HFFc6 (cell line): ENCODE results near the gene GLDC. TPM values are rescaled to one million over a fixed set of nuclear protein-coding genes. Genes with fewer than 3 reads are reported as not detected.

ENCODE experiments used
- DNase-seq: peaks from one replicate; pipeline ENCODE4 v3.0.0-alpha.2; 2018
- H3K27ac Mint-ChIP-seq: 2 replicates; pipeline ENCODE4 v1.8.0; 2020; ENCODE audit warnings: mild to moderate bottlenecking, mixed read lengths
- H3K27me3 Mint-ChIP-seq: 2 replicates; pipeline ENCODE4 v1.8.0; 2021; ENCODE audit warnings: mild to moderate bottlenecking, moderate library complexity, mixed read lengths; ENCODE audit not compliant: insufficient read depth
- H3K36me3 Mint-ChIP-seq: 2 replicates; pipeline ENCODE4 v1.8.0; 2021; ENCODE audit warnings: low read depth, mixed read lengths
- H3K4me1 Mint-ChIP-seq: 2 replicates; pipeline ENCODE4 v1.8.0; 2020; ENCODE audit warnings: low read depth, mixed read lengths
- H3K4me3 Mint-ChIP-seq: 2 replicates; pipeline ENCODE4 v1.8.0; 2020; ENCODE audit warnings: mild to moderate bottlenecking, moderate library complexity, mixed read lengths
- H3K9me3 Mint-ChIP-seq: 2 replicates; pipeline ENCODE4 v1.8.0; 2020; ENCODE audit warnings: mild to moderate bottlenecking, mixed read lengths
- total RNA-seq, 6 experiments: library from RNA; stranded (reverse); fragmentation: NEBNext Ultra II Directional; extraction: Animal tissue kit (Norgen Biotek cat#: 25700); gene quantifications; 2 replicates in 1 of 6; 3 replicates in 5 of 6; pipeline ENCODE4 v1.2.3, GENCODE V29; 2021
- TF ChIP-seq, protein P1 (sequence below): fragments of 200-600 bp; sonication (generic); IDR thresholded peaks from 2 replicates; pipeline ENCODE4 v1.5.0; 2021; ENCODE audit warnings: antibody characterized with exemption, mild to moderate bottlenecking

The GLDC gene
- total RNA-seq, 6 experiments from 2014 or later = 0.12 to 0.41 (median 0.23) TPM

DNA sequence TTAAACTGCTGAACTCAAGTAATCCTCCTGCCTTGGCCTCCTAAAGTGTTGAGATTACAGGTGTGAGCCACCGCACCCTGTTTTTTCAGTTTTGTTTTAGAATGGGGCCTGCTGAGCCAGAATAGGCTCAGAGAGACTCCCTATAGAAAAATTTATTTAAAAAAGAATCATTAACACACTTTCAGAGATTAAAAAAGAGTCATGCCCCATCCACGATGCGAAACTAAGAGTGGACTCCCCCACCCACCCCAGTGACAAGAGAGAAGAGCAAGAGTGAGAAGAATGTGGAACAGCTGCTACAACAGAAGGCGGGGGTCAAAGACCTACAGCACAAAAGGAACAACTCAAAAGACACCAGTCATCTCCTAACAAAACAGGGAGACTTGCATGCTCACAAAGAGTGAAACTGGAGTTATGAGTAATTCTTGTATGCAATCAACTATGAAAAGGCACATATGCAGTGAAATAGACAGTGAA, 47.2 kb downstream of the GLDC start:
- no peaks in the 10 kb centered on the region for H3K4me1 Mint-ChIP-seq
- no peak overlapping the region for H3K4me3 Mint-ChIP-seq
- no peaks in the 10 kb centered on the region for H3K36me3 Mint-ChIP-seq
- H3K27ac Mint-ChIP-seq = no peak overlapping the region
- H3K9me3 Mint-ChIP-seq = no peaks in the 10 kb centered on the region
- no peak for DNase-seq
- H3K27me3 Mint-ChIP-seq = no peaks in the 10 kb centered on the region
- TF ChIP-seq, protein P1, sequence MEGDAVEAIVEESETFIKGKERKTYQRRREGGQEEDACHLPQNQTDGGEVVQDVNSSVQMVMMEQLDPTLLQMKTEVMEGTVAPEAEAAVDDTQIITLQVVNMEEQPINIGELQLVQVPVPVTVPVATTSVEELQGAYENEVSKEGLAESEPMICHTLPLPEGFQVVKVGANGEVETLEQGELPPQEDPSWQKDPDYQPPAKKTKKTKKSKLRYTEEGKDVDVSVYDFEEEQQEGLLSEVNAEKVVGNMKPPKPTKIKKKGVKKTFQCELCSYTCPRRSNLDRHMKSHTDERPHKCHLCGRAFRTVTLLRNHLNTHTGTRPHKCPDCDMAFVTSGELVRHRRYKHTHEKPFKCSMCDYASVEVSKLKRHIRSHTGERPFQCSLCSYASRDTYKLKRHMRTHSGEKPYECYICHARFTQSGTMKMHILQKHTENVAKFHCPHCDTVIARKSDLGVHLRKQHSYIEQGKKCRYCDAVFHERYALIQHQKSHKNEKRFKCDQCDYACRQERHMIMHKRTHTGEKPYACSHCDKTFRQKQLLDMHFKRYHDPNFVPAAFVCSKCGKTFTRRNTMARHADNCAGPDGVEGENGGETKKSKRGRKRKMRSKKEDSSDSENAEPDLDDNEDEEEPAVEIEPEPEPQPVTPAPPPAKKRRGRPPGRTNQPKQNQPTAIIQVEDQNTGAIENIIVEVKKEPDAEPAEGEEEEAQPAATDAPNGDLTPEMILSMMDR = no peak

- Mint-ChIP-seq H3K27ac (no peak overlapping the region), H3K4me1 (peaks cover 6% of the 10 kb centered on the region; the same call in 1 of the 2 replicates), H3K9me3 (no peaks in the 10 kb centered on the region), H3K4me3 (no peak overlapping the region), H3K27me3 (peaks cover 9% of the 10 kb centered on the region), H3K36me3 (no peaks in the 10 kb centered on the region)
- no peak for DNase-seq
- TF ChIP-seq, protein P1 = no peak
Measured at GRCh38 chr9:6592791-6593190, 52.7 kb downstream of the GLDC start.

- TF ChIP-seq, protein P1 = no peak
- H3K27ac Mint-ChIP-seq = no peak overlapping the region
- no peaks in the 10 kb centered on the region for H3K36me3 Mint-ChIP-seq
- peaks cover 9% of the 10 kb centered on the region for H3K27me3 Mint-ChIP-seq
- H3K4me1 Mint-ChIP-seq = peaks cover 6% of the 10 kb centered on the region; the same call in 1 of the 2 replicates
- DNase-seq = no peak
- H3K9me3 Mint-ChIP-seq = no peaks in the 10 kb centered on the region
- no peak overlapping the region for H3K4me3 Mint-ChIP-seq
Measured at GRCh38 chr9:6592231-6592630, 53.3 kb downstream of the GLDC start.

DNA sequence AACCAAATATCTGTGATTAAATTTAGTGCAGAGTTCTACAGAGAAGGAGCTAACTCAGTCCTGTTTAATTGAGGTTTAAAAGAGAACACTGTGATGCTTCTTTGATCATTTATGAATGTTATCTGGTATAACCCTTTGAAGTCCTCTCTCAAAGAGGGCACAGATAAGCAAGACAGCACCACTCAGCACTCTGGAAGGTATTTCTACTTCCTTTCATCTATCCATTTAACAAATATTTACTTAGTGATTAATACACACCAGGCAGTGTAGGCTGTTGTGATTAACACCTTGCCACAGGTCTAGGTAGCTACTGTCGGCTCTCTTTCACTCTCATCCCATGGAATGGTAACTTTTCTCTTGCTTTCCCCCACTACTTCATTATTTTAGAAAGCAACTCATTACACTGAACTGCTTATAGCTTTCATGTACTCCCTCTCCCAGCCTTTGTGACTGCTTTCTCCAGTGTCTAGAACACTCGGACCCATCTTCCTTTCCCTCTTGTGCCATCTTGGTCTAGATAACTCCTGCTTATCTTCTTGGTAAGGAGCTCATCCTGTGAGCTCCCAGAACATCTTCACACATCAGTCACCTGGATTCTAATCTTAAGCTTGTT, 54.7 kb downstream of the GLDC start:
- H3K27me3 Mint-ChIP-seq = peaks cover 12% of the 10 kb centered on the region

GRCh38 chr9:6590334-6590733, 55.2 kb downstream of the GLDC start:
- Mint-ChIP-seq H3K27me3 (peaks cover 12% of the 10 kb centered on the region), H3K4me3 (no peak overlapping the region), H3K36me3 (no peaks in the 10 kb centered on the region), H3K4me1 (peaks cover 6% of the 10 kb centered on the region; the same call in 1 of the 2 replicates), H3K9me3 (no peaks in the 10 kb centered on the region), H3K27ac (no peak overlapping the region)
- TF ChIP-seq, protein P1 = no peak
- DNase-seq = no peak

More for the DNA sequence above, 54.7 kb downstream of the GLDC start:
- Mint-ChIP-seq H3K4me1 (peaks cover 6% of the 10 kb centered on the region; the same call in 1 of the 2 replicates), H3K4me3 (no peak overlapping the region), H3K9me3 (no peaks in the 10 kb centered on the region), H3K36me3 (no peaks in the 10 kb centered on the region), H3K27ac (no peak overlapping the region)
- TF ChIP-seq, protein P1 = no peak
- DNase-seq = no peak
